Bronchial epithelial cell (primary cell): ENCODE results near the gene ENSA. TPM values are rescaled to one million over a fixed set of nuclear protein-coding genes. Genes with fewer than 3 reads are reported as not detected.
"Not testable (repeated sequence)": the region's sequence is repeated elsewhere in the genome, so short reads cannot be mapped to it uniquely, and the experiment has no call there.

Source experiments
- DNase-seq: peaks from one replicate; pipeline ENCODE4 v3.0.0-alpha.2; 2010; ENCODE audit warnings: low read depth
- FAIRE-seq: peaks from 2 replicates; lab custom pipeline; 2011; peaks lifted over from hg19 to GRCh38; lab: Jason Lieb, UNC
- H3K27me3 ChIP-seq: 2 replicates; pipeline ENCODE4 v1.5.1; 2011; ENCODE audit warnings: low read length; ENCODE audit not compliant: control insufficient read depth, insufficient read depth
- H3K36me3 ChIP-seq: 2 replicates; pipeline ENCODE4 v1.5.1; 2011; ENCODE audit warnings: low read length; ENCODE audit not compliant: control insufficient read depth, insufficient read depth
- H3K4me3 ChIP-seq: 2 replicates; pipeline ENCODE4 v1.5.1; 2011; ENCODE audit warnings: mild to moderate bottlenecking, low read depth, low read length, control low read depth
- CTCF ChIP-seq: IDR thresholded peaks from 2 replicates; pipeline ENCODE4 v1.5.1; 2011; ENCODE audit warnings: mild to moderate bottlenecking, moderate library complexity, low read length, control low read depth, inconsistent platforms; ENCODE audit not compliant: insufficient read depth, severe bottlenecking
- total RNA-seq: library from RNA; depleted of rRNA; stranded (reverse); fragments of >200 nt; gene quantifications from 2 replicates; pipeline ENCODE4 v1.2.1, GENCODE V29; 2014

Gene ENSA
- total RNA-seq, 1 donor from 2014 or later = 123 TPM

GRCh38 chr1:150612014-150612345 lies 17.4 kb downstream of the ENSA start:
- no peak overlapping the region for H3K4me3 ChIP-seq
- peaks cover 4% of the 10 kb centered on the region for H3K36me3 ChIP-seq
- FAIRE-seq (no peak), DNase-seq (no peak)
- H3K27me3 ChIP-seq = no peaks in the 10 kb centered on the region
- TF ChIP-seq CTCF = no peak

- no peak for TF ChIP-seq CTCF
These were observed 18.8 kb downstream of the ENSA start for GRCh38 chr1:150610576-150610975.

GRCh38 chr1:150609732-150610131 lies 19.7 kb downstream of the ENSA start:
- peaks cover 1% of the 10 kb centered on the region for H3K36me3 ChIP-seq
- no peak for FAIRE-seq
- no peak for TF ChIP-seq CTCF

More at GRCh38 chr1:150610576-150610975, 18.8 kb downstream of the ENSA start:
- no peaks in the 10 kb centered on the region for H3K27me3 ChIP-seq
- DNase-seq = no peak
- FAIRE-seq = no peak
- peaks cover 4% of the 10 kb centered on the region for H3K36me3 ChIP-seq
- H3K4me3 ChIP-seq = no peak overlapping the region

GRCh38 chr1:150606463-150607142 lies 22.8 kb downstream of the ENSA start:
- Histone ChIP-seq H3K4me3 (no peak overlapping the region), H3K27me3 (no peaks in the 10 kb centered on the region), H3K36me3 (peaks cover 1% of the 10 kb centered on the region)
- FAIRE-seq (no peak), DNase-seq (no peak)
- no peak for TF ChIP-seq CTCF

More at GRCh38 chr1:150609732-150610131, 19.7 kb downstream of the ENSA start:
- no peak overlapping the region for H3K4me3 ChIP-seq
- no peak for DNase-seq
- no peaks in the 10 kb centered on the region for H3K27me3 ChIP-seq

GRCh38 chr1:150605451-150605731 lies 24.0 kb downstream of the ENSA start:
- H3K4me3 ChIP-seq, H3K36me3 ChIP-seq, FAIRE-seq, H3K27me3 ChIP-seq, DNase-seq: not testable (repeated sequence)

GRCh38 chr1:150604226-150604588 lies 25.2 kb downstream of the ENSA start:
- DNase-seq (no peak), FAIRE-seq (no peak)
- H3K4me3 ChIP-seq = no peak overlapping the region
- H3K27me3 ChIP-seq = no peaks in the 10 kb centered on the region
- H3K36me3 ChIP-seq = peaks cover under 1% of the 10 kb centered on the region
- no peak for TF ChIP-seq CTCF
